D721Med (cell line): Measurements from ENCODE around the gene PID1.

Experiments used
- DNase-seq: peaks from one replicate; pipeline ENCODE4 v3.0.0; 2011; ENCODE audit warnings: low spot score; ENCODE audit not compliant: insufficient read length
- FAIRE-seq: peaks from 2 replicates; lab custom pipeline; 2011; peaks lifted over from hg19 to GRCh38; lab: Jason Lieb, UNC
- TF ChIP-seq, protein P1 (sequence below): IDR thresholded peaks from 2 replicates; pipeline ENCODE4 v1.5.1; 2012; ENCODE audit warnings: mild to moderate bottlenecking, control low read depth; ENCODE audit not compliant: insufficient read depth; ENCODE audit errors: missing control alignments

The PID1 gene

DNA sequence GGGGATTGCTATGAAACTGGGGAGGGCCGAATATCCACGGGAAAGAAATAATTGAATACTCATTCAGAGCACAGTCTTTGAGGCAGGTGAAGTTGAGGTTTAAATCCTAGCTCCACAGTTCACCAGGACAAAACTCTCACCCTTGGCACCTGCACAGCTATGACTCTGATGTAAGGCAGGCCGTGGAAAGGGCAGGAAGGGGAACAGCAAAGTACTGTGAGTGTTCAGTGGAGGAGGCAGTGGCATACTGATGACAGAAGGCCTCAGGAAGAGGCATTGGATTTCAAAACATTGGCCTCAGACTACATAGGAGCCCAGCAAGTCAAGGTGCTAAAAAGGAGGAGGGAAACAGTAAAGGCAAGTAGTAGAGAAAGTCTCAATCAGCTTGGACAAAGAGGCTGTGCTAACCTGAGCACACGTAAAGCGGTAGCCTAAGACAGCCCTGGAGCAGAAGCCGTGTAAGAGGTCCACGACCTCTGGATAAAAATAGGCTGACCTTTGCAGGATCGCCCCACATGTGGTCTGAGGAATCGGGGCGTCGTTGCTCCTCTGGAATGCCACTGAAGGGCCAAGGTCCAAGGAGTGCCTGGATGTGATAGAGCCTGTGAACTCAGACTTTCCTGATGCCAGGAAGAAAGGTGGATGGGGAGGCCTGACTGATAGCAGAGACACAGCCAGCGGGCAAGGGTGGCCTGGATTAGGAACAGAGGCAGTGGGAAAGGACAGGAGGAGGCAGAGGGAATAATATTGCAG, 243.6 kb downstream of the PID1 start:
- FAIRE-seq (no peak), DNase-seq (no peak)
- TF ChIP-seq, protein P1, sequence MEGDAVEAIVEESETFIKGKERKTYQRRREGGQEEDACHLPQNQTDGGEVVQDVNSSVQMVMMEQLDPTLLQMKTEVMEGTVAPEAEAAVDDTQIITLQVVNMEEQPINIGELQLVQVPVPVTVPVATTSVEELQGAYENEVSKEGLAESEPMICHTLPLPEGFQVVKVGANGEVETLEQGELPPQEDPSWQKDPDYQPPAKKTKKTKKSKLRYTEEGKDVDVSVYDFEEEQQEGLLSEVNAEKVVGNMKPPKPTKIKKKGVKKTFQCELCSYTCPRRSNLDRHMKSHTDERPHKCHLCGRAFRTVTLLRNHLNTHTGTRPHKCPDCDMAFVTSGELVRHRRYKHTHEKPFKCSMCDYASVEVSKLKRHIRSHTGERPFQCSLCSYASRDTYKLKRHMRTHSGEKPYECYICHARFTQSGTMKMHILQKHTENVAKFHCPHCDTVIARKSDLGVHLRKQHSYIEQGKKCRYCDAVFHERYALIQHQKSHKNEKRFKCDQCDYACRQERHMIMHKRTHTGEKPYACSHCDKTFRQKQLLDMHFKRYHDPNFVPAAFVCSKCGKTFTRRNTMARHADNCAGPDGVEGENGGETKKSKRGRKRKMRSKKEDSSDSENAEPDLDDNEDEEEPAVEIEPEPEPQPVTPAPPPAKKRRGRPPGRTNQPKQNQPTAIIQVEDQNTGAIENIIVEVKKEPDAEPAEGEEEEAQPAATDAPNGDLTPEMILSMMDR, result no peak

DNA sequence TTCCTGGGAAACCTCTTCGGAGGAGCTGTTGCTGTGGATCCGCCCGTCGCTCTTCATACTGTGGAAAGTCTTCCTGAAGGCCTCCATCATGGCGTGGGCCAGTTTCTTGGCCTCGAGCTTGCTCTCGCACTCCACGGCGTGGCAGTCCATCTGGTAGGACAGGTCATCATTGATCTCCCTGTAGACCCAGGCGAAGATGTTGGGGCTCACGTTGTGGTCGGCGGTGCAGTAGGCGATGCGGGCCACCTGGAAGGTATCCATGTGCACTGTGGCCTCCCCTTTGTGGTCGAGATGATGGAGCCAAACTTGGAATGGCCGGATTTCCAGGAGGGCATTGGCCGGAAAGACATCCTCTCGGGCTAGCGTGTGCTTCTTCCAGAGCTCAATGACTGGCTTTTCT, 245.4 kb downstream of the PID1 start:
- FAIRE-seq, result no peak
- TF ChIP-seq, protein P1, result no peak
- DNase-seq, result no peak

DNA sequence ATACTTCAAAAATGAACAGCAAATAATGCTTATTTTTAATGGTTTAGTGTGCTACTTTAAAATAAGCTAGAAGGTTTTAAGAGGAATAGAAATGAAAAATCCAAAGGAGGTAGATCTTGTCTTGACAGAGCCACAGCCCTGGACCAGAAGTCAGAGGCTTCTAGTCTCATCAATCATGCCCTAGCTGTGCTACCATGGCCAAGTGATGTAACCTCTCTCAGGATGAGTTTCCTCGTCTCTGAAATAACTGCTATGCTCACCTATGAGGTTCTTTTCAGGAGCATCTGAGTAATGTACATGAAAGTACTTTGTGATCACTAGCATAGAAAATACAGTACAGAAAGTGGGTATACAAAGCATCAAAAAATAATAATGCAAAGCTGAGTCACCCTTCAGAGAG, 248.4 kb downstream of the PID1 start:
- TF ChIP-seq, protein P1, result no peak
- no peak for DNase-seq
- FAIRE-seq, result no peak

DNA sequence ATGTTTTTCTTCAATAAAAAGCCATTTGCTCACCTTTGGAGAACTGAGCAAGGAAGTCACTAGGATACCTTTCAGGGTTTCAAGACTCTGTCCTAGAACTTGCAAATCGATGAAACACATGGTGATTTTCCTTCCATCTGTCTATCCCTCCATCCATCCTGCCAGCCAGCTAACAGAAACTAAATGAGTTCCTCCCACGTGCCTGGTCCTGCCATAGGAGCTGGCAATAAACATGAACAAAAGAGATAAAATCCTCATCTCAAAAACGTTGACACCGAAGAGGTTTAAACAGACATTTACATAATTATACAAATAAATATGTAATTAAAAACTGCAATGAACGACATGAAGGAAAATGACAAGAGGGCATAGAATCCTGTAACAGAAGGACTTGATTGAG, 249.0 kb downstream of the PID1 start:
- DNase-seq (no peak), FAIRE-seq (no peak)
- TF ChIP-seq, protein P1, result no peak

DNA sequence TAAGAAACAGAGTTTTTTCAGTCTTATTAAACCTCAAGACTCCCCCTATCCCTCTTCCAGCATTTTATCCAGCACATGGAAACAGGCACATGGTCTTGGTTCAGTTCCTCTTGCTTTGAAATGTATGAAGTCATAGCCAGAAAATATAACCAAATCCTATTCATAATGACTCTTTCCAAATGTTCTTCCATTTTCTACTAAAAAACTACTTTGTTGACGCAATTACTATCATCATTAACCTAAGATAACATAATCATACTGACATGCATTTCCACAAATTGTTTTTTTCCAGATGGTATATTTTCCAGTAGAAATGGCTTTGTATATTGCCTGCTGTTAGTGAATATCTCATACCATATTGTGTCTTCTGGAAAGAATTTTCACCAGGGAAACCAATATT, 261.3 kb downstream of the PID1 start:
- DNase-seq, result no peak
- FAIRE-seq, result no peak
- TF ChIP-seq, protein P1, result no peak

DNA sequence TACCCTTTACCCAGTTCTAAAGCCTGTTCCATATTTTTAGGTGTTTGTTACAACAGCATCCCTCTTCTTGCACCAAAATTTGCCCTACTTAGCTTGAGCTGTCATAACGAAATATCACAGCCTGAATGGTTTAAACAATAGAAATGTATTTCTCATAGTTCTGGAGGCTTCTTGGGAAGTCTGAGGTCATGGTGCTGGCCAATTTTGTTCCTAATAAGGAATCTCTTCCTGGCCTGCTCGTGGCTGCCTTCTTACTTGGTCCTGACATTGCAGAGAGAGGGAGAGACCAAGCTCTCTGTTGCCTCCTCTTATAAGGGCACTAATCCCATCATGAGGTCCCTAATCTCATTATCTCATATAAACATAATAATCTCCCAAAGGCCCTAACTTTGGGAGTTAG, 267.8 kb downstream of the PID1 start:
- FAIRE-seq, result no peak
- no peak for DNase-seq
- TF ChIP-seq, protein P1, result no peak

DNA sequence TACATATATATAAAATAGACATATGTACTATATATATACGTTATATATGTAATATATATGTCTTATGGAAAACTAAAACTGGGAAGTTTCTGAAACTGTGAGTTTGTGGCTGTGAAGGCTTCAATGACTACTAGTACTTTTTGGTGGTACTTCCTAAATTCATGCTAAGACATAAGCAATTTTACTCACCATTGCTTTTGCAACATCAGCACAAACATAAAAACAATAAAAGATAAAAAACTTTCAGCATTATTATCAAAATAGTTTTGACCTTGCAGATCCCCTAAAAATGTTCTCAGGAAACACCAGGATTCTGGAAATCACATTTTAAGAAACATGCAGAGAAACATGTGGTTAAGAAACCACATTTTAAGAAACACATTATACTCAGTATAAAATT, 269.9 kb downstream of the PID1 start:
- DNase-seq (no peak), FAIRE-seq (no peak)
- TF ChIP-seq, protein P1, result no peak
